Measurements from ENCODE around the gene CPT2.
A peak's percentile ranks its signal among the peaks of the same experiment; 100 is the strongest.

The CPT2 gene

GRCh38 chr1:53220171-53220961 is 23.7 kb downstream of the CPT2 start, which contains the start of gene CZIB:
CZIB (minus strand) TSS chr1:53220634; CDS start chr1:53220575, 59 bp downstream.
- FAIRE-seq = peak; percentile 8

- FAIRE-seq = no peak
These were observed 24.3 kb downstream of the CPT2 start for GRCh38 chr1:53220962-53221286.

GRCh38 chr1:53237638-53238037 is 41.0 kb downstream of the CPT2 start:
- no peak for FAIRE-seq

GRCh38 chr1:53238197-53239155 is 41.9 kb downstream of the CPT2 start, which contains the start of gene MAGOH:
MAGOH (minus strand) TSS chr1:53238518; CDS start chr1:53238448, 70 bp downstream.
- FAIRE-seq = peak; percentile 92

GRCh38 chr1:53241828-53242227 is 45.2 kb downstream of the CPT2 start:
- FAIRE-seq = no peak

GRCh38 chr1:53242381-53242780 is 45.8 kb downstream of the CPT2 start:
- no peak for FAIRE-seq

- FAIRE-seq = no peak
These were observed 47.5 kb downstream of the CPT2 start for GRCh38 chr1:53244141-53244540.

GRCh38 chr1:53246261-53247134 is 49.9 kb downstream of the CPT2 start:
- FAIRE-seq = no peak

- no peak for FAIRE-seq
These were observed 53.1 kb downstream of the CPT2 start for GRCh38 chr1:53249706-53250105.

GRCh38 chr1:53250325-53250724 is 53.7 kb downstream of the CPT2 start:
- FAIRE-seq = no peak

GRCh38 chr1:53254011-53254640 is 57.5 kb downstream of the CPT2 start:
- no peak for FAIRE-seq

- FAIRE-seq = no peak
These were observed 58.4 kb downstream of the CPT2 start for GRCh38 chr1:53255031-53255430.

- FAIRE-seq = no peak
These were observed 60.2 kb downstream of the CPT2 start for GRCh38 chr1:53256511-53257453.

GRCh38 chr1:53257454-53258081 is 60.9 kb downstream of the CPT2 start:
- FAIRE-seq = no peak

- FAIRE-seq = no peak
These were observed 61.6 kb downstream of the CPT2 start for GRCh38 chr1:53258216-53258615.

GRCh38 chr1:53259932-53260331 is 63.3 kb downstream of the CPT2 start:
- no peak for FAIRE-seq

GRCh38 chr1:53260631-53261247 is 64.1 kb downstream of the CPT2 start:
- FAIRE-seq = no peak

GRCh38 chr1:53262000-53262399 is 65.4 kb downstream of the CPT2 start:
- FAIRE-seq = no peak

Measured in endometrium (tissue), 2 donors.